Cardiac muscle cell (in vitro differentiated cells and primary cell): ENCODE measurements around the gene ERFL. TPM values are rescaled to one million over a fixed set of nuclear protein-coding genes. Genes with fewer than 3 reads are reported as not detected.

Experiments used
- DNase-seq, 2 donors: peaks; one replicate each; pipeline versions ENCODE4 v3.0.0 to v3.0.0-alpha.2; 2010 to 2017; ENCODE audit warnings: low read depth in 1 of 2, low spot score in 1 of 2
- H3K27ac ChIP-seq: fragments of 200-600 bp; sonication (generic); 2 replicates; pipeline ENCODE4 v1.5.1; 2016
- H3K27me3 ChIP-seq: fragments of 200-600 bp; sonication (generic); 2 replicates; pipeline ENCODE4 v1.6.0; 2016; ENCODE audit warnings: control low read depth
- H3K36me3 ChIP-seq: fragments of 200-600 bp; sonication (generic); 2 replicates; pipeline ENCODE4 v1.5.1; 2016; ENCODE audit warnings: control low read depth
- H3K4me1 ChIP-seq: fragments of 200-600 bp; sonication (generic); 2 replicates; pipeline ENCODE4 v1.8.1; 2017; ENCODE audit warnings: low read depth, mild to moderate bottlenecking, mixed run types
- H3K4me3 ChIP-seq: fragments of 200-600 bp; sonication (generic); 2 replicates; pipeline ENCODE4 v1.5.1; 2016; ENCODE audit warnings: mild to moderate bottlenecking
- H3K9me3 ChIP-seq: fragments of 200-600 bp; sonication (generic); 2 replicates; pipeline ENCODE4 v1.5.1; 2017; ENCODE audit warnings: low read depth, mild to moderate bottlenecking, control low read depth
- polyA plus RNA-seq: library from polyadenylated mRNA; unstranded; fragments of >200 nt; fragmentation: Nextera tagmentation; extraction: Ambion mirVana; gene quantifications from 2 replicates; pipeline ENCODE4 v1.2.1, GENCODE V29; 2016
- total RNA-seq: library from RNA; depleted of rRNA; stranded (reverse); fragments of >200 nt; gene quantifications from 2 replicates; pipeline ENCODE4 v1.2.3, GENCODE V29; 2016
- TF ChIP-seq, protein P1 (sequence below): IDR thresholded peaks from 2 replicates; pipeline ENCODE4 v1.5.1; 2012; ENCODE audit warnings: low read depth, mild to moderate bottlenecking, low read length

ERFL gene
- total and polyA plus RNA-seq, 2 experiments from 2014 or later: 0.06 to 1.0 TPM

DNA sequence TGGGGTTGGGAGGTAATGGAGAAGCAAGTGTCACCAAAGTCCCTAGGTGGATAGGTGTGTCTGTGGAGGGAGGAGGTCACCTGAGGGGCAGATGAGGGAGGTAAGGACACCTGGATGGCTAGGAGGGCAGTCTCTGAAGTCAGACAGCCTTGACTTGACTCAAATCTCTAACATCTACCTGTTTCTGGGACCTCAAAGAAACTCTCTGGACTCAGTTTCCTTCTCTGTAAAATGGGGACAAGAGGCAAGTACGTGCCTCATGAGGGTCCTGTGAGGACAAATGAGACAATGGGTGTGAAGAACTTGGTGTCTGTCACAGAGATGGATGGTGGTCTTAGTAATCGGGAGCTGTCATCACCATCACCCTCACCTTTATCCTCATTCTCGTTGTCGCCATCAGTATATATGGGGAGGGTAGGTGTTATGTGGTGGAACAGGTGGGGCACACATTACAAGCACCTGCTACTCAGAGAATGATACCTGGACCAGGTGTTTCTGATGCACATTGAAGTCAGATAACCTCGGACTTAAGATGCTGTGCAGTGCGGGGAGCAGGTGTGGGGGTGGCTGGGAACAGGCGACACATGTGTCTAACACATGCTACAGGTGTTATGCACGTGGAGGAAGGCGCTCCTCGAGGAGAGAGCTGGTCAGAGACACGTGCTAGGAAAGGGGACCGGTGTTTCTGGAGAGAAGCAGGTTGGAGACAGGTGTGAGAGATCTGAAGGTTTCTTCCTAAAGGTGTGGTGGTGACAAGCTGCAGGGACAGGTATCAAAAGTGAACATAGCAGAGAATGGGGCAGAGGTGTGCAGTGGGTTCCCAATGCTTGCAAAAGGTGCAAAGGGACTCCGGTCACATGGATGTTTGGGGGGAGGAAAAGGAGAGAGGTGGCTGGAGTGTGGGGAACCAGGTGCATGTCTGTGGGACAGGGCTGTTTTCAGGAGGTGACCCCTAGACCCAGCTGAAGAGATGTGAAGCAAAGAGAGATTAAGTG, 3.8 kb downstream of the ERFL start:
- H3K27me3 ChIP-seq: peaks cover 98% of the 10 kb centered on the region
- TF ChIP-seq, protein P1, sequence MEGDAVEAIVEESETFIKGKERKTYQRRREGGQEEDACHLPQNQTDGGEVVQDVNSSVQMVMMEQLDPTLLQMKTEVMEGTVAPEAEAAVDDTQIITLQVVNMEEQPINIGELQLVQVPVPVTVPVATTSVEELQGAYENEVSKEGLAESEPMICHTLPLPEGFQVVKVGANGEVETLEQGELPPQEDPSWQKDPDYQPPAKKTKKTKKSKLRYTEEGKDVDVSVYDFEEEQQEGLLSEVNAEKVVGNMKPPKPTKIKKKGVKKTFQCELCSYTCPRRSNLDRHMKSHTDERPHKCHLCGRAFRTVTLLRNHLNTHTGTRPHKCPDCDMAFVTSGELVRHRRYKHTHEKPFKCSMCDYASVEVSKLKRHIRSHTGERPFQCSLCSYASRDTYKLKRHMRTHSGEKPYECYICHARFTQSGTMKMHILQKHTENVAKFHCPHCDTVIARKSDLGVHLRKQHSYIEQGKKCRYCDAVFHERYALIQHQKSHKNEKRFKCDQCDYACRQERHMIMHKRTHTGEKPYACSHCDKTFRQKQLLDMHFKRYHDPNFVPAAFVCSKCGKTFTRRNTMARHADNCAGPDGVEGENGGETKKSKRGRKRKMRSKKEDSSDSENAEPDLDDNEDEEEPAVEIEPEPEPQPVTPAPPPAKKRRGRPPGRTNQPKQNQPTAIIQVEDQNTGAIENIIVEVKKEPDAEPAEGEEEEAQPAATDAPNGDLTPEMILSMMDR: no peak
- H3K9me3 ChIP-seq: no peaks in the 10 kb centered on the region
- no peak overlapping the region for H3K4me3 ChIP-seq
- H3K4me1 ChIP-seq: no peaks in the 10 kb centered on the region
- no peaks in the 10 kb centered on the region for H3K36me3 ChIP-seq
- no peak for DNase-seq
- H3K27ac ChIP-seq: no peak overlapping the region

- Histone ChIP-seq H3K9me3 (no peaks in the 10 kb centered on the region), H3K27ac (no peak overlapping the region), H3K27me3 (peaks cover 98% of the 10 kb centered on the region), H3K36me3 (no peaks in the 10 kb centered on the region), H3K4me3 (no peak overlapping the region), H3K4me1 (no peaks in the 10 kb centered on the region)
- DNase-seq: no peak
- TF ChIP-seq, protein P1: no peak
Measured at GRCh38 chr19:41923045-41923788, 5.0 kb downstream of the ERFL start.

DNA sequence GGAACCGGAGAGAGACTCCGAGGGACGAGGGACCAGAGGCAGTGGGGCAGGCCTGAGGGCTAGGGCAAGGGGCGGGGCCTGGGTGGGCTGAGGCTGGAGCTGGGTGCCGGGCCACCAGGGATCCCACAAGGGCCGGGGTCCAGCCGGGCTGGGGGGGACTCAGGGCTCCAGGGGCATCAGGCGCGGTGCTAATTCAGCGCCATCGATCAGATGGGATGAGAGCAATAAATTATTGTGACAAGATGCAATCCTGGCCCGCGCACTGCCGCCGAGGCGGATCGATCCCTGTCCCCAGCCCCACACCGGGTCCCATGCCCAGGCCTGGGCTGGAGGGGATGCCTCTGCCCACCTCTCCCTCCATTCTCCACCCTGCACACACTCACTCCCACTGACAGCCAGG, 5.7 kb downstream of the ERFL start:
- H3K9me3 ChIP-seq: no peaks in the 10 kb centered on the region

GRCh38 chr19:41921577-41922576, 6.4 kb downstream of the ERFL start:
- no peaks in the 10 kb centered on the region for H3K36me3 ChIP-seq
- no peak for DNase-seq
- no peak overlapping the region for H3K27ac ChIP-seq
- no peaks in the 10 kb centered on the region for H3K9me3 ChIP-seq
- peaks cover 98% of the 10 kb centered on the region for H3K27me3 ChIP-seq
- H3K4me3 ChIP-seq: no peak overlapping the region
- TF ChIP-seq, protein P1: no peak
- no peaks in the 10 kb centered on the region for H3K4me1 ChIP-seq

More for the DNA sequence above, 5.7 kb downstream of the ERFL start:
- Histone ChIP-seq H3K27ac (no peak overlapping the region), H3K27me3 (peaks cover 98% of the 10 kb centered on the region), H3K4me1 (no peaks in the 10 kb centered on the region), H3K36me3 (no peaks in the 10 kb centered on the region), H3K4me3 (no peak overlapping the region)
- no peak for DNase-seq
- TF ChIP-seq, protein P1: no peak
